Subcutaneous abdominal adipose tissue (tissue), 5 donors: ENCODE data around the gene ASAP2.

Experiments used
- H3K27ac ChIP-seq: one replicate; pipeline ENCODE4 v1.7.0; 2013; ENCODE audit warnings: low read depth, mild to moderate bottlenecking, inconsistent platforms, low read length, moderate library complexity
- H3K27me3 ChIP-seq, 5 donors: one replicate each; pipeline ENCODE4 v1.7.0; 2013; ENCODE audit warnings: low read length in 5 of 5, inconsistent platforms in 1 of 5; ENCODE audit not compliant: control insufficient read depth in 5 of 5, insufficient read depth in 4 of 5
- H3K36me3 ChIP-seq, 5 donors: one replicate each; pipeline ENCODE4 v1.7.0; 2013; ENCODE audit warnings: low read length in 5 of 5; ENCODE audit not compliant: control insufficient read depth in 5 of 5, insufficient read depth in 5 of 5
- H3K4me1 ChIP-seq, 5 donors: one replicate each; pipeline ENCODE4 v1.7.0; 2013; ENCODE audit warnings: low read length in 5 of 5, mild to moderate bottlenecking in 3 of 5, moderate library complexity in 1 of 5; ENCODE audit not compliant: control insufficient read depth in 5 of 5, insufficient read depth in 5 of 5
- H3K4me3 ChIP-seq, 5 donors: one replicate each; pipeline ENCODE4 v1.7.0; 2013; ENCODE audit warnings: low read length in 5 of 5, low read depth in 1 of 5
- H3K9ac ChIP-seq, 5 donors: one replicate each; pipeline ENCODE4 v1.7.0; 2013; ENCODE audit warnings: low read length in 5 of 5, mild to moderate bottlenecking in 4 of 5, moderate library complexity in 3 of 5
- H3K9me3 ChIP-seq, 5 donors: one replicate each; pipeline ENCODE4 v1.7.0; 2013; ENCODE audit warnings: low read length in 5 of 5; ENCODE audit not compliant: control insufficient read depth in 5 of 5
- donor health status: healthy.
- donor health status: healthy.
- donor health status: healthy.
- donor health status: healthy.
- donor health status: healthy.

ASAP2 gene

DNA sequence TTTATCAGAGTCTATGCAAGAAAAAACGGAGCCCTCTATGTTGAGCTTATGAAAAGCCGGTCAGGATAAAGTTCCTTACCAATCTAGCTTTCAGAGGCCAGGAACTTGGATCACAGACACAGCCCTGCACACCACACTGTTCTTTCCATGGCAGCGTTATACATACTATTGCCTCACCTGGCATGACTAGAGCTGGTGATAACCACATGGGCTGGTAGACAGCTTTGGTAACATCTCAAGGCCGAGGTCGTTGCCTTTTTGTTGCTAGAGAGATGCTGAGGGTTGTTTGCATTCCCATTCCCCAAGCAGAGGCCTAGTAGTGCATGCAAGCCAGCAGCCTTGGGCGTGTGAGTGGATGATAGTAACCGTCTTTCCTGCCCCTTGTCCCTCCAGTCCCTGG is 138.7 kb downstream of the ASAP2 start:
- peaks cover 4 to 18% (median 15%) of the 10 kb centered on the region in 5 donors for H3K4me1 ChIP-seq
- H3K9me3 ChIP-seq: no peaks in the 10 kb centered on the region
- peaks cover 5 to 41% (median 22%) of the 10 kb centered on the region in 5 donors for H3K36me3 ChIP-seq
- no peaks in the 10 kb centered on the region for H3K27me3 ChIP-seq
- H3K9ac ChIP-seq: no peak overlapping the region
- H3K27ac ChIP-seq: no peak overlapping the region
- H3K4me3 ChIP-seq: no peak overlapping the region

GRCh38 chr2:9345997-9346396 is 139.4 kb downstream of the ASAP2 start:
- Histone ChIP-seq H3K27ac (peak overlapping the region; percentile 82), H3K9me3 (no peaks in the 10 kb centered on the region), H3K36me3 (peaks cover 5 to 41% (median 27%) of the 10 kb centered on the region in 5 donors), H3K27me3 (no peaks in the 10 kb centered on the region), H3K4me1 (peaks cover 4 to 18% (median 15%) of the 10 kb centered on the region in 5 donors), H3K9ac (no peak overlapping the region), H3K4me3 (no peak overlapping the region)

- H3K4me3 ChIP-seq: peak overlapping the region in 3 of 5 donors; percentile 37 to 48 (median 38)
- H3K36me3 ChIP-seq: peaks cover 4 to 46% (median 31%) of the 10 kb centered on the region in 5 donors
Measured at GRCh38 chr2:9346885-9347284, 140.3 kb downstream of the ASAP2 start.

DNA sequence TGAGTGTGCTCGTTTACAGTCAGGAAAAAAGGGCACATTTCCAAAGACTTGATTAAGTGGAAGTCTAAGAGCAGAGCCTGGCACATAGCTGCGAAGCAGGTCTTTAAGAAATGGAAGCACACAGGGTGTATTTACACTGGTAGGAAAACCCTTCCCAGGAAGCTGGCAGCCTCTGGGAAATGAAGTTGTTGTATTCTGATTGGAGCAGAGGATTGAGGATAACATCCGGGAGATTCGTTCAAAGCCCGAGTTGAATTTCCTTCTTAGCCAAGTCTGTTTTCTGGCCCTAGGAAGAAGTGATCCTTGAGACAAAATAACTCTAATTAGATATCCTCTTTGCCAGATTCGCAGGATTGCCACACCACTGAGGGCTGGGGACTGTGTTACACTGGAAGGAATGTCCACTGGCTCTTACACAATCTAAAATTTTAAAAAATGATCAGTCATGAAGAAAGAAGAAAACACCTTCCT is 140.8 kb downstream of the ASAP2 start:
- Histone ChIP-seq H3K36me3 (peaks cover 0 to 46% (median 33%) of the 10 kb centered on the region in 5 donors), H3K4me3 (peak overlapping the region in 4 of 5 donors; percentile 8 to 48 (median 38)), H3K27ac (peak overlapping the region; percentile 82), H3K9me3 (no peaks in the 10 kb centered on the region), H3K4me1 (peaks cover 4 to 18% (median 15%) of the 10 kb centered on the region in 5 donors), H3K9ac (peak overlapping the region in 4 of 5 donors; percentile 6 to 42 (median 19)), H3K27me3 (no peaks in the 10 kb centered on the region)

More at GRCh38 chr2:9346885-9347284, 140.3 kb downstream of the ASAP2 start:
- Histone ChIP-seq H3K27ac (peak overlapping the region; percentile 82), H3K27me3 (no peaks in the 10 kb centered on the region), H3K9me3 (no peaks in the 10 kb centered on the region), H3K4me1 (peaks cover 4 to 18% (median 15%) of the 10 kb centered on the region in 5 donors), H3K9ac (peak overlapping the region in 2 of 5 donors; percentile 6 to 42)

GRCh38 chr2:9354318-9354717 is 147.7 kb downstream of the ASAP2 start:
- Histone ChIP-seq H3K4me3 (no peak overlapping the region), H3K9me3 (no peaks in the 10 kb centered on the region), H3K9ac (no peak overlapping the region), H3K27me3 (no peaks in the 10 kb centered on the region), H3K27ac (no peak overlapping the region), H3K36me3 (peaks cover 10 to 76% (median 67%) of the 10 kb centered on the region in 5 donors), H3K4me1 (peaks cover 0 to 14% (median 7%) of the 10 kb centered on the region in 5 donors)

- Histone ChIP-seq H3K4me1 (peaks cover 0 to 14% (median 7%) of the 10 kb centered on the region in 5 donors), H3K36me3 (peaks cover 16 to 84% (median 70%) of the 10 kb centered on the region in 5 donors), H3K9me3 (no peaks in the 10 kb centered on the region), H3K9ac (no peak overlapping the region), H3K27me3 (no peaks in the 10 kb centered on the region), H3K27ac (no peak overlapping the region), H3K4me3 (no peak overlapping the region)
Measured at GRCh38 chr2:9355270-9355669, 148.7 kb downstream of the ASAP2 start.

- Histone ChIP-seq H3K4me3 (no peak overlapping the region), H3K9ac (no peak overlapping the region), H3K27ac (no peak overlapping the region), H3K36me3 (peaks cover 16 to 83% (median 67%) of the 10 kb centered on the region in 5 donors), H3K4me1 (peaks cover 0 to 14% (median 7%) of the 10 kb centered on the region in 5 donors), H3K27me3 (no peaks in the 10 kb centered on the region), H3K9me3 (no peaks in the 10 kb centered on the region)
Measured at GRCh38 chr2:9355716-9356115, 149.1 kb downstream of the ASAP2 start.

- Histone ChIP-seq H3K27ac (no peak overlapping the region), H3K9me3 (no peaks in the 10 kb centered on the region), H3K4me1 (peaks cover 0 to 14% (median 7%) of the 10 kb centered on the region in 5 donors), H3K9ac (no peak overlapping the region), H3K4me3 (no peak overlapping the region), H3K36me3 (peaks cover 16 to 80% (median 64%) of the 10 kb centered on the region in 5 donors), H3K27me3 (no peaks in the 10 kb centered on the region)
Measured at GRCh38 chr2:9356261-9356660, 149.6 kb downstream of the ASAP2 start.

GRCh38 chr2:9358846-9359245 is 152.2 kb downstream of the ASAP2 start:
- Histone ChIP-seq H3K9me3 (no peaks in the 10 kb centered on the region), H3K4me1 (peaks cover 0 to 14% (median 7%) of the 10 kb centered on the region in 5 donors), H3K27me3 (no peaks in the 10 kb centered on the region), H3K36me3 (peaks cover 16 to 79% (median 58%) of the 10 kb centered on the region in 5 donors), H3K4me3 (no peak overlapping the region), H3K27ac (peak overlapping the region; percentile 31), H3K9ac (no peak overlapping the region)

DNA sequence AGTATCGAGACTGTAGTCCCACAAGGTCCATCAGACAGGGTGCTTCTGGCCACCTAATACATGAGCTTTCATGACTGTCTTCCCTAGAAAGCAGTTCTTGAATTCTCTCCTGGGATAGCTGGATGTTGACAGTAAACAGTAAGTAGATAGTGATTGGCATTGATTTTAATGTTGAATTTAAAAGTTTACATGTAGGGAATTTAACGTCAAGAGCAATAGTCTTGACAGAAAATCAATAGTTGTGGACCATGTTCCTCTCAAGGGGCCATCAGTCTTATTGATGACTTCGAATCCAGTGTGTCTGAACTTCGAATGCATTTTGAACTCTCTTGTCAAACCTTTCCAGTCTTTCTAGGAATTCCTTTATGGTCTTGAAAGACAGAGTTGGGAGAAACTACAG is 152.9 kb downstream of the ASAP2 start:
- no peaks in the 10 kb centered on the region for H3K27me3 ChIP-seq
- H3K36me3 ChIP-seq: peaks cover 17 to 79% (median 52%) of the 10 kb centered on the region in 5 donors
- H3K9me3 ChIP-seq: no peaks in the 10 kb centered on the region
- H3K4me1 ChIP-seq: peaks cover 0 to 14% (median 7%) of the 10 kb centered on the region in 5 donors
- H3K27ac ChIP-seq: peak overlapping the region; percentile 31
- no peak overlapping the region for H3K9ac ChIP-seq
- no peak overlapping the region for H3K4me3 ChIP-seq
